ENCODE results near the gene CNTN5.

CNTN5 gene

GRCh38 chr11:99670067-99670676 is 649.4 kb downstream of the CNTN5 start:
- no peaks in the 10 kb centered on the region for H3K4me1 ChIP-seq (ENCODE audit: control insufficient read depth, insufficient read depth, low read length, poor library complexity, severe bottlenecking)
- H3K9me3 ChIP-seq (ENCODE audit: control insufficient read depth, low read length), result no peaks in the 10 kb centered on the region
- WGBS, 2 experiments (ENCODE audit: insufficient coverage in 2 of 2), result 92 to 100% methylated on average over 1 to 2 of the region's 2 CpGs
- no peak overlapping the region for H3K27ac ChIP-seq (ENCODE audit: low read depth, low read length, severe bottlenecking)
- H3K4me3 ChIP-seq (ENCODE audit: extremely low read depth, insufficient read depth, low read length, poor library complexity, severe bottlenecking), result no peak overlapping the region
- no peaks in the 10 kb centered on the region for H3K36me3 ChIP-seq (ENCODE audit: control insufficient read depth, insufficient read depth, low read length)

GRCh38 chr11:99671808-99672409 is 651.2 kb downstream of the CNTN5 start:
- no peak overlapping the region for H3K4me3 ChIP-seq (ENCODE audit: extremely low read depth, insufficient read depth, low read length, poor library complexity, severe bottlenecking)

GRCh38 chr11:99676292-99676691 is 655.5 kb downstream of the CNTN5 start:
- WGBS, 2 experiments (ENCODE audit: insufficient coverage in 2 of 2), result no CpG with 5 or more reads among the region's 4 CpGs
- no peak overlapping the region for H3K27ac ChIP-seq (ENCODE audit: low read depth, low read length, severe bottlenecking)
- H3K4me1 ChIP-seq (ENCODE audit: control insufficient read depth, insufficient read depth, low read length, poor library complexity, severe bottlenecking), result no peaks in the 10 kb centered on the region
- H3K4me3 ChIP-seq (ENCODE audit: extremely low read depth, insufficient read depth, low read length, poor library complexity, severe bottlenecking), result no peak overlapping the region
- H3K36me3 ChIP-seq (ENCODE audit: control insufficient read depth, insufficient read depth, low read length), result no peaks in the 10 kb centered on the region
- H3K9me3 ChIP-seq (ENCODE audit: control insufficient read depth, low read length), result no peaks in the 10 kb centered on the region

More at GRCh38 chr11:99671808-99672409, 651.2 kb downstream of the CNTN5 start:
- WGBS, 2 experiments (ENCODE audit: insufficient coverage in 2 of 2), result 93 to 96% methylated on average over 6 of the region's 8 CpGs
- Histone ChIP-seq H3K27ac (ENCODE audit: low read depth, low read length, severe bottlenecking) (no peak overlapping the region), H3K9me3 (ENCODE audit: control insufficient read depth, low read length) (no peaks in the 10 kb centered on the region), H3K4me1 (ENCODE audit: control insufficient read depth, insufficient read depth, low read length, poor library complexity, severe bottlenecking) (no peaks in the 10 kb centered on the region), H3K36me3 (ENCODE audit: control insufficient read depth, insufficient read depth, low read length) (no peaks in the 10 kb centered on the region)

GRCh38 chr11:99682171-99682570 is 661.4 kb downstream of the CNTN5 start:
- WGBS, 2 experiments (ENCODE audit: insufficient coverage in 2 of 2), result no CpG with 5 or more reads among the region's 1 CpG

GRCh38 chr11:99682646-99683045 is 661.9 kb downstream of the CNTN5 start:
- no peak overlapping the region for H3K4me3 ChIP-seq (ENCODE audit: extremely low read depth, insufficient read depth, low read length, poor library complexity, severe bottlenecking)
- no peak overlapping the region for H3K27ac ChIP-seq (ENCODE audit: low read depth, low read length, severe bottlenecking)
- WGBS, 2 experiments (ENCODE audit: insufficient coverage in 2 of 2), result no CpG with 5 or more reads among the region's 1 CpG
- no peaks in the 10 kb centered on the region for H3K36me3 ChIP-seq (ENCODE audit: control insufficient read depth, insufficient read depth, low read length)
- H3K9me3 ChIP-seq (ENCODE audit: control insufficient read depth, low read length), result no peaks in the 10 kb centered on the region
- no peaks in the 10 kb centered on the region for H3K4me1 ChIP-seq (ENCODE audit: control insufficient read depth, insufficient read depth, low read length, poor library complexity, severe bottlenecking)

More at GRCh38 chr11:99682171-99682570, 661.4 kb downstream of the CNTN5 start:
- Histone ChIP-seq H3K4me3 (ENCODE audit: extremely low read depth, insufficient read depth, low read length, poor library complexity, severe bottlenecking) (no peak overlapping the region), H3K27ac (ENCODE audit: low read depth, low read length, severe bottlenecking) (no peak overlapping the region), H3K4me1 (ENCODE audit: control insufficient read depth, insufficient read depth, low read length, poor library complexity, severe bottlenecking) (no peaks in the 10 kb centered on the region), H3K36me3 (ENCODE audit: control insufficient read depth, insufficient read depth, low read length) (no peaks in the 10 kb centered on the region), H3K9me3 (ENCODE audit: control insufficient read depth, low read length) (no peaks in the 10 kb centered on the region)

GRCh38 chr11:99683933-99684332 is 663.2 kb downstream of the CNTN5 start:
- Histone ChIP-seq H3K4me1 (ENCODE audit: control insufficient read depth, insufficient read depth, low read length, poor library complexity, severe bottlenecking) (no peaks in the 10 kb centered on the region), H3K36me3 (ENCODE audit: control insufficient read depth, insufficient read depth, low read length) (no peaks in the 10 kb centered on the region), H3K9me3 (ENCODE audit: control insufficient read depth, low read length) (no peaks in the 10 kb centered on the region), H3K4me3 (ENCODE audit: extremely low read depth, insufficient read depth, low read length, poor library complexity, severe bottlenecking) (no peak overlapping the region), H3K27ac (ENCODE audit: low read depth, low read length, severe bottlenecking) (no peak overlapping the region)
- no CpG with 5 or more reads among the region's 3 CpGs for WGBS, 2 experiments (ENCODE audit: insufficient coverage in 2 of 2)

- Histone ChIP-seq H3K4me3 (ENCODE audit: extremely low read depth, insufficient read depth, low read length, poor library complexity, severe bottlenecking) (no peak overlapping the region), H3K27ac (ENCODE audit: low read depth, low read length, severe bottlenecking) (no peak overlapping the region), H3K4me1 (ENCODE audit: control insufficient read depth, insufficient read depth, low read length, poor library complexity, severe bottlenecking) (no peaks in the 10 kb centered on the region), H3K36me3 (ENCODE audit: control insufficient read depth, insufficient read depth, low read length) (no peaks in the 10 kb centered on the region), H3K9me3 (ENCODE audit: control insufficient read depth, low read length) (no peaks in the 10 kb centered on the region)
- no CpG with 5 or more reads among the region's 3 CpGs for WGBS, 2 experiments (ENCODE audit: insufficient coverage in 2 of 2)
Measured at GRCh38 chr11:99686838-99687237, 666.1 kb downstream of the CNTN5 start.

- no peaks in the 10 kb centered on the region for H3K9me3 ChIP-seq (ENCODE audit: control insufficient read depth, low read length)
- H3K4me1 ChIP-seq (ENCODE audit: control insufficient read depth, insufficient read depth, low read length, poor library complexity, severe bottlenecking), result no peaks in the 10 kb centered on the region
- no peak overlapping the region for H3K4me3 ChIP-seq (ENCODE audit: extremely low read depth, insufficient read depth, low read length, poor library complexity, severe bottlenecking)
- no peak overlapping the region for H3K27ac ChIP-seq (ENCODE audit: low read depth, low read length, severe bottlenecking)
- no peaks in the 10 kb centered on the region for H3K36me3 ChIP-seq (ENCODE audit: control insufficient read depth, insufficient read depth, low read length)
Measured at GRCh38 chr11:99687320-99687719, 666.6 kb downstream of the CNTN5 start.

- H3K27ac ChIP-seq (ENCODE audit: low read depth, low read length, severe bottlenecking), result no peak overlapping the region
- no peak overlapping the region for H3K4me3 ChIP-seq (ENCODE audit: extremely low read depth, insufficient read depth, low read length, poor library complexity, severe bottlenecking)
- WGBS, 2 experiments (ENCODE audit: insufficient coverage in 2 of 2), result 94 to 100% methylated on average over 1 to 4 of the region's 6 CpGs
- no peaks in the 10 kb centered on the region for H3K9me3 ChIP-seq (ENCODE audit: control insufficient read depth, low read length)
- no peaks in the 10 kb centered on the region for H3K36me3 ChIP-seq (ENCODE audit: control insufficient read depth, insufficient read depth, low read length)
- H3K4me1 ChIP-seq (ENCODE audit: control insufficient read depth, insufficient read depth, low read length, poor library complexity, severe bottlenecking), result no peaks in the 10 kb centered on the region
Measured at GRCh38 chr11:99693941-99694492, 673.3 kb downstream of the CNTN5 start.

GRCh38 chr11:99695106-99695505 is 674.4 kb downstream of the CNTN5 start:
- Histone ChIP-seq H3K4me3 (ENCODE audit: extremely low read depth, insufficient read depth, low read length, poor library complexity, severe bottlenecking) (no peak overlapping the region), H3K9me3 (ENCODE audit: control insufficient read depth, low read length) (no peaks in the 10 kb centered on the region), H3K27ac (ENCODE audit: low read depth, low read length, severe bottlenecking) (no peak overlapping the region), H3K36me3 (ENCODE audit: control insufficient read depth, insufficient read depth, low read length) (no peaks in the 10 kb centered on the region), H3K4me1 (ENCODE audit: control insufficient read depth, insufficient read depth, low read length, poor library complexity, severe bottlenecking) (no peaks in the 10 kb centered on the region)

GRCh38 chr11:99706848-99707247 is 686.1 kb downstream of the CNTN5 start:
- no CpG with 5 or more reads among the region's 1 CpG for WGBS, 2 experiments (ENCODE audit: insufficient coverage in 2 of 2)
- Histone ChIP-seq H3K9me3 (ENCODE audit: control insufficient read depth, low read length) (no peaks in the 10 kb centered on the region), H3K36me3 (ENCODE audit: control insufficient read depth, insufficient read depth, low read length) (no peaks in the 10 kb centered on the region), H3K4me1 (ENCODE audit: control insufficient read depth, insufficient read depth, low read length, poor library complexity, severe bottlenecking) (no peaks in the 10 kb centered on the region), H3K27ac (ENCODE audit: low read depth, low read length, severe bottlenecking) (no peak overlapping the region), H3K4me3 (ENCODE audit: extremely low read depth, insufficient read depth, low read length, poor library complexity, severe bottlenecking) (no peak overlapping the region)

Measured in mesodermal cell (in vitro differentiated cells).